HepG2 (cell line): Measurements from ENCODE around the gene ERMARD. TPM values are rescaled to one million over a fixed set of nuclear protein-coding genes. Genes with fewer than 3 reads are reported as not detected.

Experiments
- DPF2 ChIP-seq: sonication (generic); formaldehyde crosslinking; IDR thresholded peaks from 2 replicates; pipeline ENCODE4 v1.4.0; 2020; ENCODE audit warnings: mild to moderate bottlenecking, low read depth, missing genetic modification reagents, borderline replicate concordance
- GATA4 ChIP-seq: sonication (generic); IDR thresholded peaks from 2 replicates; pipeline ENCODE4 v1.6.1; 2016; ENCODE audit warnings: antibody characterized with exemption, low read depth, borderline replicate concordance
- GATAD1 ChIP-seq: IDR thresholded peaks from 2 replicates; pipeline ENCODE4 v1.6.1; 2016; ENCODE audit warnings: missing genetic modification reagents, missing compliant biosample characterization
- HNRNPLL ChIP-seq: fragments of 200-400 bp; formaldehyde crosslinking; IDR thresholded peaks from 2 replicates; pipeline ENCODE4 v1.6.1; 2017; ENCODE audit warnings: mild to moderate bottlenecking, low read depth, low read length; ENCODE audit not compliant: poor library complexity, severe bottlenecking
- MYC ChIP-seq: sonication (generic); formaldehyde crosslinking; IDR thresholded peaks from 2 replicates; pipeline ENCODE4 v1.9.0; 2021; ENCODE audit warnings: missing genetic modification reagents, borderline replicate concordance
- NFE2L1 ChIP-seq: sonication (generic); formaldehyde crosslinking; IDR thresholded peaks from 2 replicates; pipeline ENCODE4 v1.4.0; 2020; ENCODE audit warnings: missing genetic modification reagents, mild to moderate bottlenecking, borderline replicate concordance
- SMARCC2 ChIP-seq: fragments of 450-650 bp; IDR thresholded peaks from 2 replicates; pipeline ENCODE4 v1.6.1; 2017; ENCODE audit warnings: antibody characterized with exemption, mild to moderate bottlenecking
- TAF15 ChIP-seq: fragments of 200-400 bp; formaldehyde crosslinking; IDR thresholded peaks from one replicate; pipeline ENCODE4 v1.6.1; 2018; ENCODE audit warnings: mild to moderate bottlenecking, low read depth, low read length; ENCODE audit not compliant: poor library complexity, severe bottlenecking
- TSC22D2 ChIP-seq: sonication (generic); formaldehyde crosslinking; IDR thresholded peaks from 2 replicates; pipeline ENCODE4 v1.5.1; 2020; ENCODE audit warnings: missing genetic modification reagents, mild to moderate bottlenecking, borderline replicate concordance
- XBP1 ChIP-seq: sonication (generic); formaldehyde crosslinking; IDR thresholded peaks from 2 replicates; pipeline ENCODE4 v1.5.0; 2020; ENCODE audit warnings: missing genetic modification reagents
- ZBTB21 ChIP-seq: sonication (generic); formaldehyde crosslinking; IDR thresholded peaks from 2 replicates; pipeline ENCODE4 v1.4.0; 2020; ENCODE audit warnings: missing genetic modification reagents
- ZNF274 ChIP-seq: sonication (generic); formaldehyde crosslinking; IDR thresholded peaks from 2 replicates; pipeline ENCODE4 v1.5.1; 2020; ENCODE audit warnings: mild to moderate bottlenecking, missing genetic modification reagents
- ZNF652 ChIP-seq: IDR thresholded peaks from 2 replicates; pipeline ENCODE4 v1.6.1; 2016; ENCODE audit warnings: low read depth, borderline replicate concordance
- ZNF678 ChIP-seq: sonication (generic); formaldehyde crosslinking; IDR thresholded peaks from 2 replicates; pipeline ENCODE4 v1.4.0; 2020; ENCODE audit warnings: mild to moderate bottlenecking, missing genetic modification reagents
- ZNF841 ChIP-seq: sonication (generic); formaldehyde crosslinking; IDR thresholded peaks from 2 replicates; pipeline ENCODE4 v1.8.1; 2023; ENCODE audit warnings: missing genetic modification reagents, borderline replicate concordance
- polyA plus RNA-seq, 8 experiments: library from polyadenylated mRNA; depleted of rRNA in 3 of 8; stranded (reverse) in 7 of 8; unstranded in 1 of 8; fragments of >200 nt; fragmentation: Illumina TruSeq in 4 of 8; extraction: Trizol in 4 of 8; gene quantifications; 2 replicates each; pipeline versions ENCODE4 v1.2.1 to v1.2.3, GENCODE V29; 2011 to 2016; ENCODE audit warnings: low read depth in 4 of 8, missing spikeins in 1 of 8, mixed read lengths in 1 of 8; ENCODE audit not compliant: insufficient read depth in 1 of 8
- total RNA-seq, 5 experiments: library from RNA; depleted of rRNA; stranded (reverse); fragments of >200 nt; fragmentation: Illumina TruSeq; extraction: Trizol; gene quantifications; 2 replicates each; pipeline ENCODE4 v1.2.3, GENCODE V29; 2016; ENCODE audit warnings: low read depth in 1 of 5
- TF ChIP-seq, protein P1 (sequence below): IDR thresholded peaks from 2 replicates; pipeline ENCODE4 v1.6.1; 2016; ENCODE audit warnings: low read depth, control low read depth
- TF ChIP-seq, protein P2 (sequence below): sonication (generic); formaldehyde crosslinking; IDR thresholded peaks from 2 replicates; pipeline ENCODE4 v1.4.0; 2020; ENCODE audit warnings: missing genetic modification reagents
- TF ChIP-seq, protein P3 (sequence below): sonication (generic); formaldehyde crosslinking; IDR thresholded peaks from 2 replicates; pipeline ENCODE4 v1.5.0; 2020; ENCODE audit warnings: missing genetic modification reagents
- TF ChIP-seq, protein P4 (sequence below): sonication (generic); formaldehyde crosslinking; IDR thresholded peaks from 2 replicates; pipeline ENCODE4 v1.4.0; 2020; ENCODE audit warnings: missing genetic modification reagents

Gene ERMARD
- total and polyA plus RNA-seq, 2 of the 13 experiments (the other 11 are each of a cell fraction or from before 2014, with no cell fraction given), result 8.8 to 10.7 TPM

DNA sequence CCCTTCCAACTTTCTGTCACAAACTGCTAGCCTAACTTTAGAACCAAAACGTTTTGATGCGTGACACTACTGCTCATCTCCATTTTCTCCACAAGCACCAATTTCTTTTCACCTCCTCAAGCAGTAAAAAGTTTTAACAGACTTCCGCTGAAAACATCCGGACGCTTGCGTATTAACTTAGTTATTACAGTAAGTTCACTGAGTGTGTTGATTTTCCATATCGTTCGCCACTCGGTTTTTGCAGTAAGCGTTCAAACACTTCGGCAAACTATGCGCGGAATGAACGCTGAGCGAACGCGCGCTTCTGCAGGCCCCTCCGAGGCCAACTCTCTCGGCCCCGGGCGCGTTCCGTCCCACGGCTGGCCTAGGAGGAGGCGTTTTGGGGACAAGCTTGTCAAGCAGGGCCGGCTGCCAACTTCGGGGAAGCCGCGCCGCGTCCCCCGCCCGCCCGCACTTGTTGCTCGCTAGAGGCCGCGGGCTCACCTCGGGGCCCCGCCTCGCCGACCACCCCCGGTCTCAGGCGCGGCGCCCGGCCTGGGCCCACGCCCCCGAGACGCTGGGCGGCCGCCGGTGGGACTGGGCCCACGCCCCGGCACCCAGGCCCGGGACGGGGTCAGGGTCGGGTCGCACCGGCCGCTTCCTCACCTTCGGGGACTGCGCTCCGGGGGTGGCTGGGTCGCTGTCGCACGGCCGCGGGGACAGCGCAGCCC lies 28.1 kb upstream of the ERMARD start (continued):
- TF ChIP-seq TAF15 (no peak), ZNF652 (CRISPR knock-in tag) (no peak), NFE2L1 (no peak), XBP1 (CRISPR knock-in tag) (no peak), ZBTB21 (CRISPR knock-in tag) (no peak), DPF2 (CRISPR knock-in tag) (no peak), ZNF678 (CRISPR knock-in tag) (no peak), ZNF274 (CRISPR knock-in tag) (no peak), MYC (CRISPR knock-in tag) (no peak; the same call in 1 of the 2 replicates), GATAD1 (CRISPR knock-in tag) (no peak), HNRNPLL (no peak), SMARCC2 (no peak), ZNF841 (CRISPR knock-in tag) (no peak), TSC22D2 (no peak), GATA4 (no peak)
- TF ChIP-seq, protein P1, sequence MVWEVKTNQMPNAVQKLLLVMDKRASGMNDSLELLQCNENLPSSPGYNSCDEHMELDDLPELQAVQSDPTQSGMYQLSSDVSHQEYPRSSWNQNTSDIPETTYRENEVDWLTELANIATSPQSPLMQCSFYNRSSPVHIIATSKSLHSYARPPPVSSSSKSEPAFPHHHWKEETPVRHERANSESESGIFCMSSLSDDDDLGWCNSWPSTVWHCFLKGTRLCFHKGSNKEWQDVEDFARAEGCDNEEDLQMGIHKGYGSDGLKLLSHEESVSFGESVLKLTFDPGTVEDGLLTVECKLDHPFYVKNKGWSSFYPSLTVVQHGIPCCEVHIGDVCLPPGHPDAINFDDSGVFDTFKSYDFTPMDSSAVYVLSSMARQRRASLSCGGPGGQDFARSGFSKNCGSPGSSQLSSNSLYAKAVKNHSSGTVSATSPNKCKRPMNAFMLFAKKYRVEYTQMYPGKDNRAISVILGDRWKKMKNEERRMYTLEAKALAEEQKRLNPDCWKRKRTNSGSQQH (CRISPR knock-in tag), result 0 out of 2 replicates have a peak, but pooled peaks have one; percentile 49
- TF ChIP-seq, protein P2, sequence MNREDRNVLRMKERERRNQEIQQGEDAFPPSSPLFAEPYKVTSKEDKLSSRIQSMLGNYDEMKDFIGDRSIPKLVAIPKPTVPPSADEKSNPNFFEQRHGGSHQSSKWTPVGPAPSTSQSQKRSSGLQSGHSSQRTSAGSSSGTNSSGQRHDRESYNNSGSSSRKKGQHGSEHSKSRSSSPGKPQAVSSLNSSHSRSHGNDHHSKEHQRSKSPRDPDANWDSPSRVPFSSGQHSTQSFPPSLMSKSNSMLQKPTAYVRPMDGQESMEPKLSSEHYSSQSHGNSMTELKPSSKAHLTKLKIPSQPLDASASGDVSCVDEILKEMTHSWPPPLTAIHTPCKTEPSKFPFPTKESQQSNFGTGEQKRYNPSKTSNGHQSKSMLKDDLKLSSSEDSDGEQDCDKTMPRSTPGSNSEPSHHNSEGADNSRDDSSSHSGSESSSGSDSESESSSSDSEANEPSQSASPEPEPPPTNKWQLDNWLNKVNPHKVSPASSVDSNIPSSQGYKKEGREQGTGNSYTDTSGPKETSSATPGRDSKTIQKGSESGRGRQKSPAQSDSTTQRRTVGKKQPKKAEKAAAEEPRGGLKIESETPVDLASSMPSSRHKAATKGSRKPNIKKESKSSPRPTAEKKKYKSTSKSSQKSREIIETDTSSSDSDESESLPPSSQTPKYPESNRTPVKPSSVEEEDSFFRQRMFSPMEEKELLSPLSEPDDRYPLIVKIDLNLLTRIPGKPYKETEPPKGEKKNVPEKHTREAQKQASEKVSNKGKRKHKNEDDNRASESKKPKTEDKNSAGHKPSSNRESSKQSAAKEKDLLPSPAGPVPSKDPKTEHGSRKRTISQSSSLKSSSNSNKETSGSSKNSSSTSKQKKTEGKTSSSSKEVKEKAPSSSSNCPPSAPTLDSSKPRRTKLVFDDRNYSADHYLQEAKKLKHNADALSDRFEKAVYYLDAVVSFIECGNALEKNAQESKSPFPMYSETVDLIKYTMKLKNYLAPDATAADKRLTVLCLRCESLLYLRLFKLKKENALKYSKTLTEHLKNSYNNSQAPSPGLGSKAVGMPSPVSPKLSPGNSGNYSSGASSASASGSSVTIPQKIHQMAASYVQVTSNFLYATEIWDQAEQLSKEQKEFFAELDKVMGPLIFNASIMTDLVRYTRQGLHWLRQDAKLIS (CRISPR knock-in tag), result 0 out of 2 replicates have a peak, but pooled peaks have one; percentile 46
- TF ChIP-seq, protein P3, sequence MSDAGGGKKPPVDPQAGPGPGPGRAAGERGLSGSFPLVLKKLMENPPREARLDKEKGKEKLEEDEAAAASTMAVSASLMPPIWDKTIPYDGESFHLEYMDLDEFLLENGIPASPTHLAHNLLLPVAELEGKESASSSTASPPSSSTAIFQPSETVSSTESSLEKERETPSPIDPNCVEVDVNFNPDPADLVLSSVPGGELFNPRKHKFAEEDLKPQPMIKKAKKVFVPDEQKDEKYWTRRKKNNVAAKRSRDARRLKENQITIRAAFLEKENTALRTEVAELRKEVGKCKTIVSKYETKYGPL (CRISPR knock-in tag), result no peak
- TF ChIP-seq, protein P4, sequence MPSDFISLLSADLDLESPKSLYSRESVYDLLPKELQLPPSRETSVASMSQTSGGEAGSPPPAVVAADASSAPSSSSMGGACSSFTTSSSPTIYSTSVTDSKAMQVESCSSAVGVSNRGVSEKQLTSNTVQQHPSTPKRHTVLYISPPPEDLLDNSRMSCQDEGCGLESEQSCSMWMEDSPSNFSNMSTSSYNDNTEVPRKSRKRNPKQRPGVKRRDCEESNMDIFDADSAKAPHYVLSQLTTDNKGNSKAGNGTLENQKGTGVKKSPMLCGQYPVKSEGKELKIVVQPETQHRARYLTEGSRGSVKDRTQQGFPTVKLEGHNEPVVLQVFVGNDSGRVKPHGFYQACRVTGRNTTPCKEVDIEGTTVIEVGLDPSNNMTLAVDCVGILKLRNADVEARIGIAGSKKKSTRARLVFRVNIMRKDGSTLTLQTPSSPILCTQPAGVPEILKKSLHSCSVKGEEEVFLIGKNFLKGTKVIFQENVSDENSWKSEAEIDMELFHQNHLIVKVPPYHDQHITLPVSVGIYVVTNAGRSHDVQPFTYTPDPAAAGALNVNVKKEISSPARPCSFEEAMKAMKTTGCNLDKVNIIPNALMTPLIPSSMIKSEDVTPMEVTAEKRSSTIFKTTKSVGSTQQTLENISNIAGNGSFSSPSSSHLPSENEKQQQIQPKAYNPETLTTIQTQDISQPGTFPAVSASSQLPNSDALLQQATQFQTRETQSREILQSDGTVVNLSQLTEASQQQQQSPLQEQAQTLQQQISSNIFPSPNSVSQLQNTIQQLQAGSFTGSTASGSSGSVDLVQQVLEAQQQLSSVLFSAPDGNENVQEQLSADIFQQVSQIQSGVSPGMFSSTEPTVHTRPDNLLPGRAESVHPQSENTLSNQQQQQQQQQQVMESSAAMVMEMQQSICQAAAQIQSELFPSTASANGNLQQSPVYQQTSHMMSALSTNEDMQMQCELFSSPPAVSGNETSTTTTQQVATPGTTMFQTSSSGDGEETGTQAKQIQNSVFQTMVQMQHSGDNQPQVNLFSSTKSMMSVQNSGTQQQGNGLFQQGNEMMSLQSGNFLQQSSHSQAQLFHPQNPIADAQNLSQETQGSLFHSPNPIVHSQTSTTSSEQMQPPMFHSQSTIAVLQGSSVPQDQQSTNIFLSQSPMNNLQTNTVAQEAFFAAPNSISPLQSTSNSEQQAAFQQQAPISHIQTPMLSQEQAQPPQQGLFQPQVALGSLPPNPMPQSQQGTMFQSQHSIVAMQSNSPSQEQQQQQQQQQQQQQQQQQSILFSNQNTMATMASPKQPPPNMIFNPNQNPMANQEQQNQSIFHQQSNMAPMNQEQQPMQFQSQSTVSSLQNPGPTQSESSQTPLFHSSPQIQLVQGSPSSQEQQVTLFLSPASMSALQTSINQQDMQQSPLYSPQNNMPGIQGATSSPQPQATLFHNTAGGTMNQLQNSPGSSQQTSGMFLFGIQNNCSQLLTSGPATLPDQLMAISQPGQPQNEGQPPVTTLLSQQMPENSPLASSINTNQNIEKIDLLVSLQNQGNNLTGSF (CRISPR knock-in tag), result 0 out of 2 replicates have a peak, but pooled peaks have one; percentile 57
